ENCODE data around the gene MSLN. TPM values are rescaled to one million over a fixed set of nuclear protein-coding genes. Genes with fewer than 3 reads are reported as not detected.
"Not testable (repeated sequence)": the region's sequence is repeated elsewhere in the genome, so short reads cannot be mapped to it uniquely, and the experiment has no call there.

MSLN gene
- total RNA-seq, 1 donor from 2014 or later, result 5.3 TPM

DNA sequence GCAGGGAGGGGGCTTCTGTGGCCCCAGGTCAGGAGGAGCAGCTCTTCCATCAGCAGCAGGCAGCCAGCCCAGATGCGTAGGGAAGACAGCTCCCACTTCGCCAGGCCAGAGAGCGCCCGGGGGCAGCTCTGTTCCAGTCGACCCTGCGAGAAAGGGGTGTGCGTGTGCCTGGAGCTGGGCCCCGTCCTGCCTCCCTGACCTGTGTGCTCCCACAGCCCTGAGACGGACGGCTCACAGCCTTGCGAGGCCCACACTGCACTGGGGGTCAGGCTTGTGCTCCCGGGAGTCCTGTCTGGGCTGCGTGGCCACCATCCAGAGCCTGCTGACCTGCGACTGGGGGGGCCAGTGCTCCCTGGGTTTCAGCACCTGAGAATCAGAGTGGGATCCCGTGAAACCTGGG lies 469 bp upstream of the MSLN start:
- DNase-seq, result no peak

DNA sequence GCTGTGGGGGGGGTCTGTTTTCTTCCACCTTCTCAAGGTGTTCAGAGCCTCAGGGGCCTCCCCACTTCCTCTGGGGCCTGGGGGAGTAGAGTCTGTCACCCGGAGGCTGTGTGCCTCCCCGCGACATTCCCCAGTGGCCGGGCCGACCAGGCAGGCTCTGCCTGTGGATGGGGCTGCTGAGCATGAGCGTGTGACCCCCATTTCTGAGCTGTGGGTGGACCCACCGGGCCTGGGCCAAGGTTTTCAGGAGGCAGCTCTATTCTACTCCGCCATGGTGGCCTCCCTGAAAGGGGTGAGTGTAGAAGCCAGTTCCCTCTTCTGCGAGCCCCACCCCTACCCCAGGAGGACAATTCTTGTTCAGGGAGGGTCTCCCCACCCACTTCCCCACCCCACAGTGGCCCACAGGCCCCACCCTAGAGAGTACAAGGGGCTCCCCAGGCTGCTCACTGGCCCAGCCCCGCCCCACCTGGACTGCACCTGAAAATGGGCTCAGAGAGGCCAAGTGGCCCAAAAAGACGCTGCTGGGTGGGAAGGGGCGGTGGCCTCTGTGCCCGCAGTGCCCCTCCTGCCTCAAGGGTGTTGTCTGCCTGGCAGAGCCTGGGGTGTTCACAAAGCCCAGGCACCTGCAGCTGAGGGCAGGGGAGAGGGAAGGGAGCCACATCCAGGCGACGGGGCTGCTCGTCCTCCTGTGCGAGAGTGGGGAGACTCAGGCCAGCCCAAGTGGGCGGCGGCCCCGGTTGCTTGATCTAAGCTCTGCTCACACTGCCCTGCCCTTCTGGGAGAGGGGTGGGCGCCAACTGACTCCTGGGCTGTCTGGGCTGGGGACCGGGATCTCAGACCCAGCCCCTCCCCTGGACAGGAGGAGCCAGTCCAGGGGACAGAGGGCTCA lies 1.3 kb downstream of the MSLN start:
- DNase-seq, result no peak

DNA sequence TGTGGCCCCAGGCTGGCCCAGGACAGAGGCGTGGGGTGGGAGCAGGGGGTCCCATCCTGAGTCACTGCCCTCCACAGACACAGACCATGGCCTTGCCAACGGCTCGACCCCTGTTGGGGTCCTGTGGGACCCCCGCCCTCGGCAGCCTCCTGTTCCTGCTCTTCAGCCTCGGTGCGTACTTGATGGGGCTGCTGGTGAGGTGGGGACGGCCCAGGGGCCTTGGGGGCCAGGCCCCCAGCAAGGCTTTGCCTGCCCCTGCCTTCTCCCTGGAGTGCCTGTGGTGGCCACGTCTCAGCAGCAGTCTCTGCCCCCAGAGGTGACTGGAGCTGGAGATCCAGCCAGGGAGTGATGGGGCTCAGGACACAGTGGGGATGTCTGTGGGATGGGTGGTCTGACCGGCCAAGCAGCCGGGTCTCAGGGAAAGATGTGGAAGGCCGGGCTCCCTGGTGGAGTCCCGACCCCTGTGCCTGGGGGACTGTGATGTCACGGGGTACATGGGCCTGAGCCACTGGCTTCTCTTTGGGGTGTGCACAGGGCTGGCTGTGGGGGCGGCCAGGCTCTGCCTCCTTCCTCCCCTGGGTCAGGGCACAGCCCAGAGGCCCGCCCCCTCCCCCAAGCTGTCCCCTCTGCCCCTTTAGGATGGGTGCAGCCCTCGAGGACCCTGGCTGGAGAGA lies 2.2 kb downstream of the MSLN start:
- DNase-seq, result no peak

DNA sequence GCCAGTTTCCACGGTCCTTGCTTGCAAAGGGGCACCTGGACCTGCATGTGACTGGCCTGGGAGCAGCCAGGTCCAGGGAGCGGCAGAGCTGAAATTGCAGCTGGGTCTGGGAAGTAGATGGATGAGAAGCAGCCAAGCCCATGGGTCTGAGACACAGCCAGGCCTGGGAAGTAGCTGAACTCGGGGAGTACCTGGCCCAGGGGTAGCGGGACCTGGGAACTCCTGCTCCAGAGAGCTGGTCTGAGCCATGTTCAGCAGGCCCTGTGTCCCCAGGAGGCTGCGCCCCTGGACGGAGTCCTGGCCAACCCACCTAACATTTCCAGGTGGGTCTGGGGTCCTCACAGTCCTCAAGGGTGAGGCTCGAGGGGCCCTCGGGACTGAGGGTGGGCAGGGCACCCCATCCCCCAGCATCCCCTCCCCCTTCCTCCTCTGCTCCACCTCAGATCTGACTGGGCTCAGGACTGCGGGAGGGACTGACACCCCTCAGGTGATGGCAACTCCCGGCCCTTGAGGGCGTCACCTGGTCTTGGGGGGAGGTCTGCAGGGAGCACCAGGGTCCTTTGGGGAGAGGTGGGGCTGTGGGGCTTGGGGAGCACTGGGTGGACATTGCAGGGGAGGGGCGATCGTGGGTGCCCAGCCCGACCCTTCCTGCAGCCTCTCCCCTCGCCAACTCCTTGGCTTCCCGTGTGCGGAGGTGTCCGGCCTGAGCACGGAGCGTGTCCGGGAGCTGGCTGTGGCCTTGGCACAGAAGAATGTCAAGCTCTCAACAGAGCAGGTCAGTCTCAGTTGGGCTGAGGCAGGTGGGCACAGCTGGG lies 3.0 kb downstream of the MSLN start:
- no peak for DNase-seq

GRCh38 chr16:764184-764750 lies 3.7 kb downstream of the MSLN start:
- no peak for DNase-seq

GRCh38 chr16:764848-765487 lies 4.4 kb downstream of the MSLN start:
- no peak for DNase-seq

DNA sequence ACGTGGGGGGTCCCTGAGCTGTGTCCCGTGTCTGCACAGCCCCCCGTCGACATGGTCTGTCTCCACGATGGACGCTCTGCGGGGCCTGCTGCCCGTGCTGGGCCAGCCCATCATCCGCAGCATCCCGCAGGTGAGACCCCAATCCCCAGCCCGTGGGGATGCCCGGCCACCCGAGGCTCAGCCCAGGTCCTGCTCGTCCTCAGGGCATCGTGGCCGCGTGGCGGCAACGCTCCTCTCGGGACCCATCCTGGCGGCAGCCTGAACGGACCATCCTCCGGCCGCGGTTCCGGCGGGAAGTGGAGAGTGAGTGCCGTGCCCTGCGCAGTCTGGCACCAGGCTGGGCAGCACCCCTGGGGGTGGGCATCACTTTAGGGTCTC lies 4.9 kb downstream of the MSLN start:
- no peak for DNase-seq

GRCh38 chr16:766008-766819 lies 5.7 kb downstream of the MSLN start:
- no peak for DNase-seq

GRCh38 chr16:766820-767640 lies 6.5 kb downstream of the MSLN start:
- DNase-seq, result no peak

DNA sequence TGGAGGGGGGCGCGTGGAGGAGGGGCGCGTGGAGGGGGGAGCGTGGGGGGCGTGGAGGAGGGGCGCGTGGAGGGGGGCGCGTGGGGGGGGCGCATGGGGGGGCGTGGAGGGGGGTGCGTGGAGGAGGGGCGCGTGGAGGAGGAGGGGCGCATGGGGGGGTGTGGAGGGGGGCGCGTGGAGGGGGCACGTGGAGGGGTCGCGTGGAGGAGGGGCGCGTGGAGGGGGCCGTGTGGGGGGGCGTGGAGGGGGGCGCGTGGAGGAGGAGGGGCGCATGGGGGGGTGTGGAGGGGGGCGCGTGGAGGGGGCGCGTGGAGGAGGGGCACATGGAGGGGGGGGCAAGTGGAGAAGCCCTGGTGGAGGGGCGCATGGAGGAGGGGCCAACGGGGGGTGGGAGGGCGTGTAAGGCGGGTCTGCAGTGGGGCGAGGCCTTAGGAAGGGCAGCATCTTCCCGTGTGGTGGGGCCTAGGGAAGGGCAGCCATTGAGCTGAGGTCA lies 7.3 kb downstream of the MSLN start:
- DNase-seq, result no peak

- DNase-seq, result no peak
Measured at GRCh38 chr16:768428-768827, 7.9 kb downstream of the MSLN start.

- DNase-seq, result no peak
Measured at GRCh38 chr16:769184-769784, 8.8 kb downstream of the MSLN start.

DNA sequence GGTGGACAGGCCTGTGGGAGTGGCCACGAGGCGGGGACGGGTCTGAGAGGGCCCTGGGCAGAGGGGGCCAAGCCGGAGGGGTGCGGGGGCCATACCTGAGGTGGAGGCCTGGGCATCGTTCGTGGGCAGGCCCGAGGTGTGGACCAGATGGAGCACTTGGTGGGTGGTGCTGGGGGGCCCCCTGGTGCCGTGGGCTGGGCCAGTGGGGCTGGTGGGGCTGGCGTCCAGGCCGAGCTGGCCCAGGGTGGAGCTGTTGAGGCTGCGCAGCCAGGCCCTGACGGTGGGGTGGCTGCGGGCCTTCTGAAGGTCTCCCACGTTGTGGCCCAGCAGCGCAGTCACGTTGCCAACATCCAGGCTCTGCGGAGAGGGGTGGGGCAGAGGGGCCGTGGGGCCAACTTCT lies 9.4 kb downstream of the MSLN start:
- DNase-seq, result no peak

DNA sequence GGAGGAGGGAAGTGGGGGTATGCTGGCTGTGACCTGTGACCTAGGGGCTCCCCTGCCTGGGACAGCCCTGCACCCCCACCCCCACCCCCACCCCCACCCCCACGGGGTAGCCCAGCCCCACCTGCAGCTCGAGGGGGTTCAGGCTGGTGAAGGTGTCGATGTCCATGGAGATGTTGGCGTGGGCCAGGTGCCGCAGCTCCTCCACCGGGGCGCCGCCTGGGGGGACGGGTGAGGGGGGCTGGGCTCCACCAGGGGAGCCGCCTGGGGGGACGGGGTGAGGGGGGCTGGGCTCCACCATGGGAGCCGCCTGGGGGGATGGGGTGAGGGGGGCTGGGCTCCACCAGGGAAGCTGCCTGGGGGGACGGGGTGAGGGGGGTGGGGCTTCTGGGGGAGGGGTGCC lies 9.9 kb downstream of the MSLN start:
- DNase-seq, result no peak

DNA sequence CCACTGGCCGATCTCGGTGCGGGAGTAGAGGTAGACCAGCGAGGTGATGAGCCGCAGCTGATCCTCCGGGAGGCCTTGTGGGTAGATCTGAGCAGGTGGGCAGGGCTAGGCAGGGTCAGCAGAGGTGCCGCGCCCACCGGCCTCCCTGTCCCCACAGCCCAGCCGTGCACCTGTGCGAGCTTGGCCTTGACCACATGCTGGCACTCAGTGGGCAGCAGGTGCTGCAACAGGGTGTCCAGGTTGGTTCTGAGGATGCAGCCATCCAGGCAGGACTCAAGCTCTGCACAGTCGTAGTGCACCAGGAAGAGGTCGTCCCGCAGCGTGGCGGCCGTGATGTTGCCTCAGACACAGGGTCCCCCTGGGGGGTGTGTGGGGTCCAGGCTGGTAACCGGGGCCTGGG lies 12.4 kb downstream of the MSLN start:
- DNase-seq, result no peak

GRCh38 chr16:774086-775001 lies 13.8 kb downstream of the MSLN start:
- no peak for DNase-seq

DNA sequence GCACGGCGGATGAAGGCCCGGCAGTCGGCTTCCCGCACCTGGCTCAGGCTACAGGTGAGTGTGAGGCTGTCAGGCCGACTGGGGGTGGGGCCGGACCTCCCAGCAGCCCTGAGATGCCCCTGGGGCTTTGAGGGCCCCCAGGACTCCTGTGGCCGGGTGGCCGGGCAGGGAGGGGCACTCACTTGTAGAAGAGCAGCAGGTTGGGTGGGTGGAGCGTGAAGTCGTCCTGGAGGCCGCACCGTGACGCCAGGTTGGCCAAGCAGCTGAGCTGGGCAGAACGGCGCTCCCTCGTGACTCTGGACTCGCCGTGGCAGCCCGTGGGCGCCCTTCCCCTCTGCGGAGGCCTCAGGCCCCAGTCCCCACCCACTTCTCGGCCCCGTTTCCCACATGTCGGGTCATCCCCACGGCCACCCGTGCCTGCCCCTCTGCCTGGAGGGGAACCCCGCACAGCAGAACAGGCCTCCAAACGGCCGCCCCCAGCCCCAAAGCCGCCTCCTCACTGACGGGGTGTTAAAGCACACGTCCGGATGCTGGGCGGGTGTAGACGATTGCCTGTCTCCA lies 14.8 kb downstream of the MSLN start:
- no peak for DNase-seq

DNA sequence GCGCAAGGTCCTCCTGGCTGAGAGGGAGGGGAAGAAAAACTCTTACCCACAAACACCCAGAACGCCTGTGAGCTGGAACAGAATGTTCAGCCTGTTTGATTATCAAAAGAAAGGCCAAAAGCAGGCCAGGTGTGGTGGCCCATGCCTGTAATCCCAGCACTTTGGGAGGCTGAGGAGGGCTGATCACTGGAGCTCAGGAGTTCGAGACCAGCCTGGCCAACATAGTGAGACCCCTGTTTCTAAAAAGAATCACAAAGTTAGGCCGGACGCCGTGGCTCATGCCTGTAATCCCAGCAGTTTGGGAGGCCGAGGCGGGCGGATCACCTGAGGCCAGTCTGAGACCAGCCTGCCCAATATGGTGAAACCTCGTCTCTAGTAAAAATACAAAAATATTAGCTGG lies 15.8 kb downstream of the MSLN start:
- DNase-seq, result not testable (repeated sequence)

Data from tongue (tissue), 2 donors.